Activated CD8-positive, alpha-beta memory T cell treated with anti-CD3 and anti-CD28 coated beads, Interleukin-2, amount 50 U/mL, for 1 hour (primary cell): ENCODE data around the gene SLC12A5.
"Not testable (repeated sequence)": the region's sequence is repeated elsewhere in the genome, so short reads cannot be mapped to it uniquely, and the experiment has no call there.

Experiments used
- DNase-seq: peaks from one replicate; pipeline ENCODE4 v3.0.0-alpha.2; 2020; ENCODE audit errors: extremely low read depth

The SLC12A5 gene

DNA sequence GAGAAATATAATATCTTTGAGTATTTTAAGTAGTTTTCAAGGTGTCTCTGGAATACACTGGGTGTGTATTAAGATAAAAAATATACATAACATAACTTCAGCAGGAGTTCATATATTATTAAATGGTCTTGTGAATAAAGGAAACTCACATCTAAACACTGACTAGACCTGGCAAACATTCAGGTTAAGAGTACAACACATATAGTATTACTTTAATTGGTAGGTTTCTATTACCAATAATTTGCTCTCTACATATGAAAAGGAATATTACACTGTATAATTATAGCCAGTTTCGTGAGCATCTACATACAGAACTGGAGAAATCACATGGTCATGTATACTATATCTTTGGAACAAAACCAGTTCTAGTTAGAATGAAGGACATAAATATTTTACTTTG, 52.1 kb downstream of the SLC12A5 start:
- no peak for DNase-seq

GRCh38 chr20:46083101-46083500, 54.1 kb downstream of the SLC12A5 start:
- no peak for DNase-seq

DNA sequence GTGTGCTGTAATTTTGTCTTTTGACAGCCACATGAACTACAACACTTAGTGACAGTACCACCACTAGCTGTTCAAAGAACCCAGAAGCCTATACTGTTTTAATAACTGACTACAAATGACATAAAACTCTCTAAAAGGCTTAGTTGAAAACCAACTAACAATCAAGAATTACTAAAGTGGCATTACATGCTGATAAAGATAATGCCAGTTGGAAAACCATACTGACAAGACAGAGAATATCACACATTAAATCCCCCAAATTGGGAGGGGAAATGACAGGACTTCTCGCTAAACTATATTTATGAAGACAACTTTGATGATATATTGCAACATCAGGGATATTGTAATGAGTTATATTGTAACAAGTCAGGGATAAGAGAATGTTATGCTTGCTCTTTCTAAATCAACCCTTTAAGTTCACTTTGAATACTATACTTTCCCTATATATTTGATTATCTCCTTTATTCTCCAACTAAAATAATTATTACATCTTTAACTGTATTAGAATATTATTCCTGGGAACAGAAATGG, 54.6 kb downstream of the SLC12A5 start:
- DNase-seq = no peak

DNA sequence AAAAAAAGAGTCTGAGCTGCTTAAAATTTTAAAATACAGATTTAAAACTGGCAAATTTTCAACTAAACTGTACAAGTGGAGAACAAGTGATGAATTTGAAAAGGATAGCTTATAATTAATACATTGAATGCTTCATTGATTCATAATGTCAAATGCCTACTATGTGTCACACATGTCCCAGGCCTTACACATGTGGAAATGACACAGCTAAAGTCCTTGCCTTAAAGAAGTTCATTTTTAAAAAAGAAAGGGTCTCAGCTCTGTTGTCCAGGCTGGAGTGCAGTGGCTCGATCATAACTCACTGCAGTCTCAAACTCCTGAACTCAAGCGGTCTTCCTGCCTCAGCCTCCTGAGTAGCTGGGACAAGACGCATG, 55.8 kb downstream of the SLC12A5 start:
- DNase-seq = no peak

DNA sequence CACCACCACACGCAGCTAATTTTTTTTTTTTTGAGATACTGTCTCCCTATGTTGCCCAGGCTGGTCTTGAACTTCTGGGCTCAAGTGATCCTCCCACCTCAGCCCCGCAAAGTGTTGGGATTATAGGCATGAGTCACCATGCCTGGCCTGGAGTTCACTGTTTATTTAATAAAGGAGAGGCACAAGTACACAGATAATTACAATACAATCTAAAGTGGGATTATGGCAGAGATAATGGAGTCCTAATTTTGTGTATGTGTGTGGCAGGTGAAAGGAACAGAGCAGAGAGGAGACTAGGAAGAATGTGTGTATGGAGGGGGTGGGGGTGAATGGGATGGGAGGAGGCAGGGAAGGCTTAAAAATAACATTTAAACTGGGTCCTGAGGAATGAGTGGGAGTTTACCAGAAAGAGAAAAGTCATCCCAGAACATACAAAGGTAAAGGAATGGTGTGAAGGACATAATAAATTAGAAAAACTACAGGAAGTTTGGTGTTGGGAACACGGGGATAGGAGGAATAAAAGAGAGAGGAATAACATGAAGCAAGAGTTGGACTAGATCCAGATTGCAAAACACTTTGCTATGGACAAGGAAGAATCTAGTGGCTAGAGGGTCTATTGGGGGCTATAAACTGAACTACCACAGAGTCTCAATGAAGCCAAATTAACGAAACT, 56.3 kb downstream of the SLC12A5 start:
- DNase-seq = no peak

GRCh38 chr20:46087161-46087560, 58.1 kb downstream of the SLC12A5 start:
- DNase-seq = no peak

GRCh38 chr20:46088409-46089166, 59.6 kb downstream of the SLC12A5 start:
- DNase-seq = no peak

DNA sequence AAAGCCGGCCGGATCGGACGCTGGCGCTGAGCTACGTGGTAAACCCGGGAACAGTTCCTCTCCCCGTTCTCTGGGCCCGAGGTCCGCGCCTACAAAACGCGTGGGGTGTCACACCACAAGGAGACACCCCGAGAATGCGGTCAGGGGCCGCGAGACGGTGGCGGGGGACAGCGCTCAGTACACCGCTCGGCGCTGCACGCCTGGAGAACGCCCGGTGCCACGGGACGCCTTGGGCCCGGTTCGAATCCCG, 60.1 kb downstream of the SLC12A5 start:
- DNase-seq = no peak

DNA sequence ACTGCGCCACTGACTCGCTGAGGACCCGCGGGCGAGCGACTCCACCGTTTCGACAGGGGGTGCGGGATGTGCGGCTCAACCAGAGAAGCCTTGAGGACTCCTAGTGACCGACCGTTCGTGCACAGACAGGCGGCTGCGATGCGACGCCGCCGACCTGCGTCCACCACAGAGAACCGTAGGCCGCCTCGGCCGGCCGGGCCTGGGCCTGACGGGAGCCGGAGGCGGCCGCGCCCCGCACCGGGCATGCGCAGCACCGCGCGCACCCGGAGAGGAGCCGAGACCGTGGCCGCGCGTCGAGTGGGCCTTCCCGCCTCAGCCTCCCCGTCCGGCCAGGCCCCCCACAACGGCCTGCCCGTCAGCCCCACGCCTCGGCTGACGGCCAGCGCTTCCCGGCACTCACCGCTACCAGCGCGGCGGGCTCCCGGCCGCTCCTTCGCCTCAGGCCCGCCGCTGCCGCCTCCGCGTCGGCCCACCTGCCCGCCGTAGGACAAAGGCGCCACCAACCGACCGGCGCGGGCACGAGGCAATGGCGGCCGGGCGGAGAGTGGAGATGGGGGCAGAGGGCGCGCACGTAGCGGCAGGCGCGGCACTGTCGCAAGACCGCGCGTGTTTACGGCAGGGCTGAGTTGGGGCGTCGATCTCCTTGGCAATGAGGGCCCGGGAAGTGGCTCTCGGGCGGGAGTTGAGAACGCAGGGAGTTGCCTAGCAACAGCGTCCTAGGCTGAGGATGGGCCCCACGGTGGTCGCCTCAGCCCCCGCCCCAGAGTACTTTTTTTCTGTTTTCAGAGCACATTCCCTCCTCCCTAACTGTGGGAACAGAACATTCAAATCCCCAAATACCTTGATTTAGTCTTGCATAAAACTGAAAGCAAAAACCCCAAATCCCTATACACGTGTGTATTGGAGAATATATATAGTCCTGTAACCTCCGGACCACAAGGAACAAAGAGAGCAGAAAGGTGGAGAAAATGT, 60.7 kb downstream of the SLC12A5 start, which contains the start of gene NCOA5:
NCOA5 (minus strand) TSS at position 546 of the 972 bp plus-strand sequence. CDS start 10,538 bp downstream, outside the sequence.
- DNase-seq = peak; percentile 82

- DNase-seq = not testable (repeated sequence)
Measured at GRCh38 chr20:46091622-46092535, 62.9 kb downstream of the SLC12A5 start.

DNA sequence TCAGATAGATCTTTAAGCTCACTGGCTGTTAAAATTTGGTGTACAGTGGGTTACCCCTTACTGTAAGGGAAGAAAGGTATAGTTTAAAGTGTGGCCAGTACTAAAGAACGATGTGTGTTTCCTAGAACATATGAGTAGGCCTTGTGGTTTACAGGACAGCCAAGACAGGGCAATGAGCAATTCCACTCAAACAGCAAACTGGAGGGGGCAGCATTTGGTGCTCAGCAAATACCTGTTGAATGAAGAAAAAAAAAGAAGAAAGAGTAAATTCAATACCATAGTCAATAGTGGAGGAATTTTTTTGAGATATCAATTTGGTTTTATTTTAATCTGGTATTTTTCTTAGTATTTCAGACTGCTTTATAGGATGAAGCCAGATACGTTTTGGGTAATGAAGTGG, 64.5 kb downstream of the SLC12A5 start:
- DNase-seq = no peak

DNA sequence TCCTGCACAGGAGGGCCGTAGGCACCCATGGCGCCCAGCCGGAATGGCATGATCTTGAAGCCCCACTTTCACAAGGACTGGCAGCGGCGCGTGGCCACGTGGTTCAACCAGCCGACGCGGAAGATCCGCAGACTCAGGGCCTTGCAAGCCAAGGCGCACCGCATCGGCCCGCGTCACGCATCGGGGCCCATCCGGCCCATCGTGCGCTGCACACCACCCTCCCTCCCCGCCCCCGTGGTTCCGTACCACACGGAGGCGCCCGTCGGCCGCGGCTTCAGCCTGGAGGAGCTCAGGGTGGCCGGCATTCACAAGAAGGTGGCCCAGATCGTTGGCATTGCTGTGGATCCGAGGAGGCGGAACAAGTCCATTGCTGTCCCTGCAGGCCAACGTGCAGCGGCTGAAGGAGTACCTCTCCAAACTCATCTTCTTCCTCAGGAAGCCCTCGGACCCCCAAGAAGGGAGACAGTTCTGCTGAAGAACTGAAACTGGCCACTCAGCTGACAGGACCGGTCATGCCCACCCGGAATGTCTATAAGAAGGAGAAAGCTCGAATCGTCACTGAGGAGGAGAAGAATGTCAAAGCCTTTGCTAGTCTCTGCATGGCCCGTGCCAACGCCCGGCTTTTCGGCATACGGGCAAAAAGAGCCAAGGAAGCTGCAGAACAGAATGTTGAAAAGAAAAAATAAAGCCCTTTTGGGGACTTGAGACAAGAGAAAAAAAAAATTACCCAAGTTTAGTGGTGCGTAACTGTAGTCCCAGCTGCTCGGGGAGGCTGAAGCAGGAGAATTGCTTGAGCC, 70.7 kb downstream of the SLC12A5 start:
- DNase-seq = no peak

GRCh38 chr20:46100444-46100843, 71.4 kb downstream of the SLC12A5 start:
- DNase-seq = not testable (repeated sequence)

DNA sequence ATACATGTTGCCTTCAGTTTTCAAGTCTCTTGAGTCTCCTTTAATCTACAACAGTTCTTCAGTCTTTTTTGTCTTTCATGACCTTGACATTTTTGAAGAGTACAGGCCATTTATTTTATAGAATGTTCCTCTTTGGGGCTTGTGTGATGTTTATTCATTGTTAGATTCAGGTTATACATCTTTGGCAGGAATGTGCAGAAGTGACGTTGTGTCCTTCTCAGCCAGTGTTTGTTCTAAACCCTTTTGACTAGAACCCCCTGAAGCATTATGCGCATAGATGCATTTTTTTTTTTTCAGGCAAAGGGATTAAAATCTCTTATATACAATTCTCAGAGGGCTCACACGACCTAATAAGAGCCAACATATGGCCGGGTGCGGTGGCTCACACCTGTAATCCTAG, 72.0 kb downstream of the SLC12A5 start:
- no peak for DNase-seq

DNA sequence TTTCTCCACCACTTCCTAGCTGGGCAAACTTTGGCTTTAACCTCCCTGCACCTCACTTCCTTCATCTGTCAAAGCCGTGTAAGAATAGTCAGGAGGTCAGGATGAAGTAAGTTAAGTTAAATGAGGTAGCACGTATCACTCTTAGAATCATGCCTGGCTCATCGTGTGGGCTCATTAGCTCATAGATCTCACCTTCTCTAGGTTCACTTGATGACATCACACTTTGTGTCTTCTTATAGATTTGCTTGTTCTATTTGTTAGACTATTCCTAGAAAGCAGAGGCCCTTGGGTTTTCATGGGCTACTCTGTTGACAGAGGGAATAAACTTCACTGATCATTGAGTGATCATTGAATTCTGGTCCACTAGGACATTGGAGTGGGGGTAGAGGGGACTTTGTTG, 72.9 kb downstream of the SLC12A5 start:
- no peak for DNase-seq

- no peak for DNase-seq
Measured at GRCh38 chr20:46102940-46103339, 73.9 kb downstream of the SLC12A5 start.

- no peak for DNase-seq
Measured at GRCh38 chr20:46104262-46104661, 75.2 kb downstream of the SLC12A5 start.

DNA sequence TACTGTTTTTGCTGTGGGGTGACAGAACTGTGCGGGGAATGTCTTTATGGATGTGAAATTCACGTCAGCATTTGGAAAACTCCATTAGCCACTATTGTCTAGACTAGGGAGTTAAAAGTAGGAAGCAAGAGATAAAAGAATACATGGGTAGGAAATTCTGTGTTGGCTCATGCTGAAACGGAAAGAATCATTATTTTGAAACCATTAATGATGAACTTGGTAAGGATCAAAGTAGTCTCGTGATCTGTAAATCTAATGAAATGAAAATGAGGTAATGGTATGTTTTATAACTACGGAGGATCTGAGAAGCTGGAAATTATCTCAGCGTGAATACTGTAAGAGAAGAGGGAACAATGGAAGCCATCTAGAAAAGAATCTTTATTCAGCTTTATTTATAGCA, 78.0 kb downstream of the SLC12A5 start:
- DNase-seq = no peak

GRCh38 chr20:46108435-46108841, 79.4 kb downstream of the SLC12A5 start:
- no peak for DNase-seq

DNA sequence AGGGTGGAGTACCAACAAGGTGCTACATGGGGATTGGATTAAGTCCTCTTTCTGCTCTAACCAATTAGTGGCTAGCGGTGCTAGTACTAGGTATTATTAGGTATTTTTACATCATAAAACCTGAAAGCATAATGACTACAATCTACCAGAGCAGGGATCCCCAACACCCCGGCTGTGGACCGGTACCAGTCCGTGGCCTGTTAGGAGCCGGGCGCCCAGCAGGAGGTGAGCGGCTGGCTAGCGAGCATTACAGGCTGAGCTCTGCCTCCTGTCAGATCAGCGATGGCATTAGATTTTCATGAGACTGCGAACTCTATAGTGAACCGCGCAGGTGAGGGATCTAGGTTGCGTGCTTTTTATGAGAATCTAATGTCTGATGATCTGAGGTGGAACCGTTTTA, 80.0 kb downstream of the SLC12A5 start:
- no peak for DNase-seq
